RWPE1 (cell line): ENCODE measurements around the gene C1R.
A peak's percentile ranks its signal among the peaks of the same experiment; 100 is the strongest.

Experiments used
- CTCF ChIA-PET: fragments of 350-600 bp; sonication (Branson Sonifier 250); formaldehyde crosslinking; extraction: SDS; loops from one replicate; lab custom pipeline; 2021; lab: Yijun Ruan, JAX
- POLR2A ChIA-PET: fragments of 400-600 bp; formaldehyde crosslinking; extraction: SDS; loops from one replicate; lab custom pipeline; 2020; ENCODE audit warnings: antibody characterized with exemption; ENCODE audit not compliant: low non-redundant PET; lab: Yijun Ruan, JAX
- DNase-seq: peaks from one replicate; pipeline ENCODE4 v3.0.0; 2012; ENCODE audit warnings: low spot score
- H3K27ac ChIP-seq: fragments of 450-650 bp; 2 replicates; pipeline ENCODE4 v1.5.1; 2017
- CTCF ChIP-seq: fragments of 450-650 bp; conservative IDR thresholded peaks from 2 replicates; pipeline ENCODE4 v1.5.1; 2017; ENCODE audit warnings: low read depth, mild to moderate bottlenecking

Gene C1R

GRCh38 chr12:7128681-7129286 is 36.5 kb upstream of the C1R start, which contains the start of gene RBP5:
TSS of gene RBP5 (minus strand) at chr12:7128889. CDS start at chr12:7128775, 114 bp downstream.
- no peak for TF ChIP-seq CTCF
- CTCF ChIA-PET = interaction anchor here (1.0 to 1.3 kb wide), 2 partner anchors 12 to 19 kb away, joined by 3 to 4 read pairs; partner anchors contain the start of gene C1RL
- POLR2A ChIA-PET = no interaction called here
- DNase-seq = no peak
- H3K27ac ChIP-seq = peak within 1 kb of the TSS; percentile 18; the same call in 1 of the 2 replicates

GRCh38 chr12:7127916-7128626 is 35.8 kb upstream of the C1R start:
- TF ChIP-seq CTCF = no peak
- DNase-seq = no peak
- no peak overlapping the region for H3K27ac ChIP-seq
- ChIA-PET CTCF (no interaction called here), POLR2A (no interaction called here)

- ChIA-PET CTCF (interaction anchor here (0.6 to 2.0 kb wide), 2 partner anchors 13 to 635 kb away, joined by 6 to 7 read pairs; no protein-coding TSS in a partner anchor), POLR2A (no interaction called here)
These were observed 33.5 kb upstream of the C1R start for GRCh38 chr12:7125632-7126227.

GRCh38 chr12:7123806-7124522 is 31.7 kb upstream of the C1R start:
- ChIA-PET POLR2A (no interaction called here), CTCF (interaction anchor here (2.0 kb wide), 1 partner anchor 11 kb away, joined by 7 read pairs; no protein-coding TSS in a partner anchor)
- no peak for DNase-seq
- no peak overlapping the region for H3K27ac ChIP-seq
- TF ChIP-seq CTCF = no peak

More at GRCh38 chr12:7125632-7126227, 33.5 kb upstream of the C1R start:
- no peak for DNase-seq
- no peak overlapping the region for H3K27ac ChIP-seq
- no peak for TF ChIP-seq CTCF

GRCh38 chr12:7122811-7123769 is 30.8 kb upstream of the C1R start:
- H3K27ac ChIP-seq = no peak overlapping the region
- ChIA-PET CTCF (no interaction called here), POLR2A (no interaction called here)
- DNase-seq = no peak
- TF ChIP-seq CTCF = no peak
